Calu3 (cell line): Measurements from ENCODE around the gene CCL13. TPM values are rescaled to one million over a fixed set of nuclear protein-coding genes. Genes with fewer than 3 reads are reported as not detected.

ENCODE experiments used
- BruUV-seq: library from RNA; stranded (reverse); fragments of 400-500 nt; replicated peaks from 2 replicates; lab custom pipeline; 2021; lab: Mats Ljungman, UMichigan
- CTCF ChIA-PET: fragments of 300-600 bp; sonication (Branson Sonifier 250); formaldehyde crosslinking; loops from one replicate; lab custom pipeline; 2022; ENCODE audit warnings: antibody characterized with exemption; lab: Charles Lee
- DNase-seq: peaks from one replicate; pipeline ENCODE4 v3.0.0; 2022
- H3K27ac Mint-ChIP-seq: one replicate; pipeline ENCODE4 v1.8.0; 2022; ENCODE audit warnings: mixed read lengths; ENCODE audit not compliant: unreplicated experiment
- H3K27me3 Mint-ChIP-seq: one replicate; pipeline ENCODE4 v1.8.0; 2022; ENCODE audit warnings: mixed read lengths; ENCODE audit not compliant: unreplicated experiment
- H3K36me3 Mint-ChIP-seq: one replicate; pipeline ENCODE4 v1.8.0; 2022; ENCODE audit warnings: mild to moderate bottlenecking, moderate library complexity, mixed read lengths; ENCODE audit not compliant: insufficient read depth, unreplicated experiment
- H3K4me1 Mint-ChIP-seq: one replicate; pipeline ENCODE4 v1.8.0; 2022; ENCODE audit warnings: mild to moderate bottlenecking, low read depth, mixed read lengths; ENCODE audit not compliant: unreplicated experiment
- H3K4me3 Mint-ChIP-seq: one replicate; pipeline ENCODE4 v1.8.0; 2022; ENCODE audit warnings: mild to moderate bottlenecking, low read depth, moderate library complexity, mixed read lengths; ENCODE audit not compliant: unreplicated experiment
- H3K9me3 Mint-ChIP-seq: one replicate; pipeline ENCODE4 v1.8.0; 2022; ENCODE audit warnings: low read depth, mixed read lengths; ENCODE audit not compliant: unreplicated experiment
- CTCF ChIP-seq: fragments of 200-600 bp; IDR thresholded peaks from one replicate; pipeline ENCODE4 v1.8.0; 2022; ENCODE audit warnings: antibody characterized with exemption; ENCODE audit not compliant: unreplicated experiment
- intact Hi-C: fragments of 100-400 bp; cut with micrococcal nuclease; formaldehyde crosslinking; loops from one replicate; pipeline ENCODE4 v1.10.0; 2022; ENCODE audit not compliant: unreplicated experiment
- total RNA-seq: library from RNA; stranded (reverse); gene quantifications from 2 replicates; pipeline ENCODE4 v1.2.3, GENCODE V29; 2022

CCL13 gene
- total RNA-seq, 1 experiment from 2014 or later, result not detected

DNA sequence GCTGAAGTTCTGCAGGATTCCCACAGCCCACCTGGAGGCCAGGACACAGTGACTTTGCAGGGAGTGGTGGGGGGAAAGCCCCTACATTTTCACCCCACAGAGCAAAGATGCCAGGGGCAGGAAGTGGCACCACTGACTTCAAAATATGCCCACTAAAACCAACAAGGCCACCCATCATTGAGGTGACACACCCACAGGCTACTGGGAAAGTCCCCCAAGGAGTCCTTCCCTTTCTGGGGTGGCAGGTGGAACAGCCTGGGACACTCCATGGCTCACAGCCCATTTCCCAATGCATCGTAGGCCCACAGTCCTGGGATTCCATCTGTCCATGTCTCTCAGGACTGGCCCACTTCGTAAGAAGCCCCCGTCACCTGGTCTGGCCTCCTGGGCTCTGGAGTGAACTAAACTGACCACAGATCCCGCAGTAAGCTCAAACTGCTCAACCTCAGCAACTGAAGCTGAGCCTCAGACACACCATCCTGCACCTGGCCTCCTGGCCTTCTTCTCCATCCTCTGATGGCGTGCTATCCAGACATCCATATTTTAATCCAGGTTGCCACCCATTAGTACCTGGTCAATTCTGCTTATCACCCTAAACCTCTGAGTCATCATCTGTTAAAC, 14.2 kb downstream of the CCL13 start:
- no peaks in the 10 kb centered on the region for H3K36me3 Mint-ChIP-seq
- H3K9me3 Mint-ChIP-seq, result no peaks in the 10 kb centered on the region
- no peak overlapping the region for H3K27ac Mint-ChIP-seq
- CTCF ChIA-PET, result interaction anchor here (1.4 kb wide), 1 partner anchor 9 kb away, joined by 3 read pairs; no protein-coding TSS in a partner anchor
- H3K4me3 Mint-ChIP-seq, result no peak overlapping the region
- H3K27me3 Mint-ChIP-seq, result peaks cover 48% of the 10 kb centered on the region
- BruUV-seq, result no TSS peak
- DNase-seq, result no peak
- intact Hi-C loops, result no loop called here
- TF ChIP-seq CTCF, result no peak
- no peaks in the 10 kb centered on the region for H3K4me1 Mint-ChIP-seq

DNA sequence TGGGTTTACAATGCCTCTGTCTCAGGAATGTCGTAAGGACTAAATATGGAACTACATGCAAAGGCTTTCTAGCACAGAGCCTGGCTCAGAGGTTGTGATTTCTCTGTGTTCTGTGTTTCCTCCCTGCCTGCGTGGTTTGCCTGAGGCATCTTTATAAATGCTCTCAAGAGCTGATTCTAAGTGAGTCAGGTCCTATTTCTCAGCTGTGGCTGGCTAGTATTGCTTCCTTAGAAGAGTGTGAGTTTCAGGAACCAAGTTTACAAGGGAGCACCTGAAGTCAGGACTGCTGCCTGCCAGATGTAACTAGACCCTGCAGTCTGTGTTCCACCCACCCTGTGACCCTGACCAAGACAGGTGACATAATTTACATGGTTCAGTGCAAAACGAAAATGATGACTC, 14.7 kb downstream of the CCL13 start:
- no peaks in the 10 kb centered on the region for H3K36me3 Mint-ChIP-seq
- H3K27ac Mint-ChIP-seq, result no peak overlapping the region
- peaks cover 48% of the 10 kb centered on the region for H3K27me3 Mint-ChIP-seq
- BruUV-seq, result no TSS peak
- no peak overlapping the region for H3K4me3 Mint-ChIP-seq
- DNase-seq, result no peak
- CTCF ChIA-PET, result interaction anchor here (1.3 to 1.4 kb wide), 2 partner anchors 10 to 12 kb away, joined by 3 read pairs; no protein-coding TSS in a partner anchor
- no peaks in the 10 kb centered on the region for H3K9me3 Mint-ChIP-seq
- no peak for TF ChIP-seq CTCF
- intact Hi-C loops, result no loop called here
- H3K4me1 Mint-ChIP-seq, result no peaks in the 10 kb centered on the region

DNA sequence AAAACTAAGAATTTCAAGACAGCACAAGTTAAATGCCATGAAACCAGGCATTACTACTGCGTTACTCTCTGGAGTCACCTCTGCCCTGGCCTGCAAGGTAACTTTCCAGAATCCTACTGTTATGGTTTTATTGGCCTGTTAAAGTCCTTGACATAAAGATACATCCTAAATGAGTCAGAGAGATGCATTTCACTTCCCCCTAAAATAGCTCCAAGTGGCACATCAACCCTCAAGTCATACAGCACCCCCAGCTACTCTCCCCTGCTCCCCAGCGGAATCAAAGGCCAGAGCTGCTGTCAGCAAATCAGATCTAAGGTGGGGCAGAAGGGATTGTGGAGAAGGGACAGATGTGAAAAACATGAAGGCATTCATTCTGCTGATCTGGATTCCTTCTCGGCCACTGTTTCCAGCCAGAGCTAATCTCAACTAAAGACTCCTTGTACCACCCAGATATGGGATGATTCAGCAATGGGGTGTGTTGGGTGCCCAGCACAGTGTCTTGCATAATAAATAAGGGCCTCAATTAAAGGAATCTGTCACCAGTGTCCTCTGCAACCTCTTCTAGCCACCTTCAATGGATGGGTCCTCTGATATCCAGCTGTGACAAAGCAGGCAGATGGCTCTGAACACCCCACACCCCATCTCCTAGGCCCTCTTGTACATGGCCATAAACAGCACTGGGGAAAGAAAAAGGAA, 15.3 kb downstream of the CCL13 start:
- TF ChIP-seq CTCF, result no peak
- no peaks in the 10 kb centered on the region for H3K9me3 Mint-ChIP-seq
- no peak overlapping the region for H3K27ac Mint-ChIP-seq
- intact Hi-C loops, result no loop called here
- BruUV-seq, result no TSS peak
- no peak overlapping the region for H3K4me3 Mint-ChIP-seq
- no peaks in the 10 kb centered on the region for H3K4me1 Mint-ChIP-seq
- no peak for DNase-seq
- H3K27me3 Mint-ChIP-seq, result peaks cover 51% of the 10 kb centered on the region
- CTCF ChIA-PET, result interaction anchor here (1.3 to 1.9 kb wide), 3 partner anchors 10 to 12 kb away, joined by 3 to 7 read pairs (median 3); no protein-coding TSS in a partner anchor
- no peaks in the 10 kb centered on the region for H3K36me3 Mint-ChIP-seq

GRCh38 chr17:34374457-34374856, 18.2 kb downstream of the CCL13 start:
- no TSS peak for BruUV-seq
- Mint-ChIP-seq H3K4me1 (no peaks in the 10 kb centered on the region), H3K27me3 (peaks cover 80% of the 10 kb centered on the region), H3K36me3 (no peaks in the 10 kb centered on the region), H3K9me3 (no peaks in the 10 kb centered on the region), H3K27ac (no peak overlapping the region), H3K4me3 (no peak overlapping the region)
- DNase-seq, result no peak
- CTCF ChIA-PET, result no interaction called here
- intact Hi-C loops, result no loop called here
- no peak for TF ChIP-seq CTCF
